ENCODE results near the gene MUC5B.
"Not testable (repeated sequence)": the region's sequence is repeated elsewhere in the genome, so short reads cannot be mapped to it uniquely, and the experiment has no call there.

MUC5B gene

DNA sequence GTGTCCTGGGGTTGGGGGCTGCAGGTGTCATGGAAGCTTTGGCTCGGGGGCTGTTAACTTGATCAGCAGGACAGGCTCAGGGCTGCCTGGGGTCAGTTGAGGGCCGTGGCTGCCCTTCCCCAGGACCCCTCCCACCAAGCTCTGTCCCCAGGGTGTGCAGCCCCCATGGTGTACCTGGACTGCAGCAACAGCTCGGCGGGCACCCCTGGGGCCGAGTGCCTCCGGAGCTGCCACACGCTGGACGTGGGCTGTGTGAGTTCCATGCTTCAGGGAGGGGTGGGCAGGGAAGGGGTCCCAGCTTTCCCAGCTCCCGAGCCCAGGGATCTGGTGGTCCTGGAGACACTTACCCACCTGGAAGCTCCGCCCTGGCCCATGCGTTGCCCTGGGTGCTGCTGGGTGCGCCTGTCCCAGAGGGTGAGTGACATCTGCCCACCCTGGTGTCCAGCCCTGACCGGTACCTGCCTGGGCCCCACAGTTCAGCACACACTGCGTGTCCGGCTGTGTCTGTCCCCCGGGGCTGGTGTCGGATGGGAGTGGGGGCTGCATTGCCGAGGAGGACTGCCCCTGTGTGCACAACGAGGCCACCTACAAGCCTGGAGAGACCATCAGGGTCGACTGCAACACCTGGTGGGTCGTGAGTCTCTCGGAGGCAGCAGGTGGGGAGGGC, 11.3 kb downstream of the MUC5B start:
- no peak for DNase-seq

DNA sequence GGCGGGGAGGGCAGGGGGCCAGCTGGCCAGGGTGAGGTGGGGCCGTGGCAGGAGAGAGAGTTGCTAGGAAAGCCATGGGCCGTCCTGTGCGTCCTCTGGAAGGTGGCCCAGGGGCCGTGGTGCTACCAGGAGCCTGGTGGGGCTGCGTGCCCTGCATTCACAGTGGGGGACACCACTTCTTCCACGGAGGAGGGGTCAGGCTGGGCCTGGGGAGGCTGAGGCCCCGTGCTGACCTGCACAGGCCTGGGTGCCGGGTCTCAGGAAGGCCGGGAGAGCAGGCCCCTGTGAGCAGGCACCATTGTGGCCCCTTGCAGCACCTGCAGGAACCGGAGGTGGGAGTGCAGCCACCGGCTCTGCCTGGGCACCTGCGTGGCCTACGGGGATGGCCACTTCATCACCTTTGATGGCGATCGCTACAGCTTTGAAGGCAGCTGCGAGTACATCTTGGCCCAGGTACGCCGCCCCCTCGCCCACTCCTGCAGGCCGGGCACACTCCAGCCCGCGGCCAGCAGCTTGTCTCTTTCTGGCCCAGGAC, 12.0 kb downstream of the MUC5B start:
- no peak for DNase-seq

DNA sequence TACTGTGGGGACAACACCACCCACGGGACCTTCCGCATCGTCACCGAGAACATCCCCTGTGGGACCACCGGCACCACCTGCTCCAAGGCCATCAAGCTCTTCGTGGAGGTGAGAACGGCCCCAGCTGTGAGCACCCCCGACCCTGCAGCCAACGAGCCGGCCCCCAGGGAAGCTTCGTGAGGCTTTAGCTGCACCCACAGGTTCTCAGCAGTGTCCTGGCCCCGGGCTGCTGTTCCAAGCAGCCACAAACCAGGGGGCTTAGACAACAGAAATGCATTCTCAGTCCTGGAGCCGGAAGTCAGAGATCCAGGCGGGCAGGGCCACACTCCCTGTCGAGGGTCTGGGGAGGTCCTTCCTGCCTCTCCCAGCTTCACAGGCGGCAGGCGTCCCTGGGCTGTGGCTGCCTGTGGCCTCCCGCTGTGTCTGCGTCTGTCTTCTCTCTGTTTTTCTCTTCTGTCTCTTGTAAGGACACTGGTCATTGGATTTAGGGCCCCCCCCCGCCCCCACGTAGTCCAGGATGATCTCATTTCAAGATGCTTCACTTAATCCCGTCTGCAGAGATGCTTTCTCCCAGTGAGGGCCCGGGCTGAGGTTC, 12.5 kb downstream of the MUC5B start:
- DNase-seq = no peak

DNA sequence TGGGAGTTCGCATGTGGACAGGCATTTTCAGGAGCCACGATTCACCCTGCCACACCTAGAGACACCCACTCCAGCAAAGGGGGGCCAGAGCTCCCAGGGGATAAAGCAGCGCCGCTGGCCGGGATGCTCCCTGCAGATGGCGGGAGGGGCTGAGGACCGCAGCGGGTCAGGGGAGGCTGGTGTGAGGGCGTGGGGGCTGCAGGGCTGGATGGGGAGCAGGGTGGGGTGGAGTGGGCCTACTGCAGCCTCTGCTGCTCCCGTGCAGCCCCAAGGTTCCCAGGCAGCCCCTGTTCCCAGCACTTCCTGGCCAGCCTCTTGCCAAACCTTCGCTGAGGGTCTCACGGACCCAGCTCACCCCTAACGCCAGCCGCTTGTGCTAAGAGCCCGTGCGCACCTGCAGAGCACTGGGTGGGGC, 13.0 kb downstream of the MUC5B start:
- no peak for DNase-seq

DNA sequence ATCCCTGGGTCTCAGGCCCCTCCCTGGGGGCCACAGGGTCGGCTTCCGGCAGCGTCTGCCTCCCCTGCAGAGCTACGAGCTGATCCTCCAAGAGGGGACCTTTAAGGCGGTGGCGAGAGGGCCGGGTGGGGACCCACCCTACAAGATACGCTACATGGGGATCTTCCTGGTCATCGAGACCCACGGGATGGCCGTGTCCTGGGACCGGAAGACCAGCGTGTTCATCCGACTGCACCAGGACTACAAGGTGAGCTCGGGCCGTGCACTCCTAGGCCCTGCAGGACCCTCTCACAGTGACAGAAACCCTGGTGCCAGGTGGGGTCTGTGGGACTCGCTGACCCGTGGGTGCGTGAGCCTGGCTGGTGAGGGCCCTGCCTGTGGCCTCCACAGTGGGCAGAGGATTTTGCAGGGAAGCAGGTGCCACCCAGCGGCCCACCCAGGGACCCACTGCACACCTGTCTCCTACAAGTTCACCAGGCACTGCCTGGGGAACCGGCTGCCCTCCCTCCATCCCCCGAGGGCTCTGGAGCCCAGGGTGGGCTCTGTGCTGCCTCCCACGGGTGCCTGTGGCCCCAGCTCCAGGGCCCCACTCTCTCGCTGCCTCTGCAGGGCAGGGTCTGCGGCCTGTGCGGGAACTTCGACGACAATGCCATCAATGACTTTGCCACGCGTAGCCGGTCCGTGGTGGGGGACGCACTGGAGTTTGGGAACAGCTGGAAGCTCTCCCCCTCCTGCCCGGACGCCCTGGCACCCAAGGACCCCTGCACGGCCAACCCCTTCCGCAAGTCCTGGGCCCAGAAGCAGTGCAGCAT, 13.7 kb downstream of the MUC5B start:
- DNase-seq = no peak

DNA sequence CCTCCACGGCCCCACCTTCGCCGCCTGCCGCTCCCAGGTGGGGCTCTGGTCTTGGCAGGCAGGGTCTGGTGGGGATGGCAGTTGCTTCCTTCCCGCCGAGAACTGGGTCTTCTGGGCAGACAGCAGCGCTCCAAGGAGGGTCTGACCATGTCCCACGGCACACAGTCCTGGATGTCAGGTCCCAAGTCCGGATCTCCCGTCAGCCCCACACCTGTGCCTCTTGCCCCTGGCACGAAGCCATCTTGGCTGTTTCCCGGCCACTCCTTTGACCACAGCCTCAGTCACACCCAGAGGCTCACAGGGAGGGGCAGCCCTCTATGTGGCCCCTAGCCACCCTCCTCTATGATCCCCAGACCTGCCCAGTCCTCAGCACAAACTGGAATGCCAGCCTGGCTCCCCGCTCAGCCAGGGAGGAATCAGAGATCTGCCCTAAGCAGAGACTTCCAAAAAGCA, 14.3 kb downstream of the MUC5B start:
- DNase-seq = no peak

DNA sequence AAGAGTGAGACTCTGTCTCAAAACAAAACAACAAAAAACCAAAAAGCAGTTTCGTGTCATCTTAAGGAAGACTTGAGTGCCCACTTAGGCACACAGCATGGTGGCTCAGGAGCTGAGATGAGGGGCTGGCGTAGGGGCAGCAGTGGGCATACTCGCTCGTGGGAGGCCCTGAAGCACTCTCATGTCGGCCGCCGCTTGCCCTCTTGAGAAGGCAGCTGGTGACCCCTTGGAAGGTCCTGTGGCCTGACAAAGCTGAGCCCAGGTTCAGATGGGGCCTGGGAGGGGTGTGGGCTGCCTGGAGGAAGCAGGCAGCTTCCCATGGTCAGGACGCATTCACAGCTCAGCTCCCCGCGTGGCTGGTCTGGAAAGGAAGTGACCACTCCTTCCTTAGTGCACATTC, 15.0 kb downstream of the MUC5B start:
- no peak for DNase-seq

DNA sequence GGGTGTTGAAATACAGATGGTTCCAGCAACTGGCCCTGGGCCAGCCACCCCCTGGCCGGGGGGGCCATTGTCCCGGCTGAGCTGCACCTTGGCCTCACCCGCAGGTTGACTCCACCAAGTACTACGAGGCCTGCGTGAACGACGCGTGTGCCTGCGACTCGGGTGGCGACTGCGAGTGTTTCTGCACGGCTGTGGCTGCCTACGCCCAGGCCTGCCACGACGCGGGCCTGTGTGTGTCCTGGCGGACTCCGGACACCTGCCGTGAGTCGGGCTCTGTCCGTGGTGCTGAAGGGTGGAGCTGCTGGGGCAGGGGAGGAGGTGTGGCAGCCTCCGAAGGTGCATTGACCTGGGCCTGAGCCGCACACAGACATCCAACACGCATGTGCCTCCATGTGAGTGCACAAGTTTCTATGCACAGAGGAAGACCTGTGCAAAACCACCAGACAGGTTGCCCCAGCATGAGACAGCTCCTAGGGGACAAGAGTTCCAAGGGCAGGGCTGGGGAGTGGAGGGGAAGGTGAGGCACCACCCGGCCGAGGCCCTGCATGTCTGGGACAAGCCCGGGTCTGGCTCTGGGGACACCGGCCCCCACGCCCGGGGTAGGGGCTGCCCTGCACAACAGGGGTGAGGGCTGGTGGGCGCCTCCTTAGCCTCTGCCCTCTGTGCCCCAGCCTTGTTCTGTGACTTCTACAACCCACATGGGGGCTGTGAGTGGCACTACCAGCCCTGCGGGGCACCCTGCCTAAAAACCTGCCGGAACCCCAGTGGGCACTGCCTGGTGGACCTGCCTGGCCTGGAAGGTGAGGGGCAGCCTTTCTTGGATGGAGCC, 16.1 kb downstream of the MUC5B start:
- no peak for DNase-seq

DNA sequence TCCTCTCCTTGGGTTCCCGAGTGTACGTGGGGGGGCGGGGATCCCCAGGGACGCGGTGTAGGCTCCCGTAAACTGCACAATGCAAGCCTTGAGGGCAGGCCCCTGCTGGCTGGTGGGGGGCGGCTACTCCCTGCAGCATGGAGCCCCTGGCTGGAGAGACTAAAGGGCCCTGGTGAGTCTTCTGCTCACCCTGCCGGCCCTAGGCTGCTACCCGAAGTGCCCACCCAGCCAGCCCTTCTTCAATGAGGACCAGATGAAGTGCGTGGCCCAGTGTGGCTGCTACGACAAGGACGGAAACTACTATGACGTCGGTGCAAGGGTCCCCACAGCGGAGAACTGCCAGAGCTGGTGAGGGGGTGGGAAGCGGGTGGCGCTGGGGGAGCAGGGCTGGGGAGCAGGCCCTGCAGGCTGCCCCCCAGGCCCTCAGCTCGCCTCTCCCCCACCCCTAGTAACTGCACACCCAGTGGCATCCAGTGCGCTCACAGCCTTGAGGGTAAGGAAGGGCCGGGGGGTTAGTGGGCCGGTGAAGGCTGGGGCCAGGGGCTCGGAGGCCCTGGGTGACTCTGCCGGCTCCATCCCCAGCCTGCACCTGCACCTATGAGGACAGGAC, 16.8 kb downstream of the MUC5B start:
- no peak for DNase-seq

DNA sequence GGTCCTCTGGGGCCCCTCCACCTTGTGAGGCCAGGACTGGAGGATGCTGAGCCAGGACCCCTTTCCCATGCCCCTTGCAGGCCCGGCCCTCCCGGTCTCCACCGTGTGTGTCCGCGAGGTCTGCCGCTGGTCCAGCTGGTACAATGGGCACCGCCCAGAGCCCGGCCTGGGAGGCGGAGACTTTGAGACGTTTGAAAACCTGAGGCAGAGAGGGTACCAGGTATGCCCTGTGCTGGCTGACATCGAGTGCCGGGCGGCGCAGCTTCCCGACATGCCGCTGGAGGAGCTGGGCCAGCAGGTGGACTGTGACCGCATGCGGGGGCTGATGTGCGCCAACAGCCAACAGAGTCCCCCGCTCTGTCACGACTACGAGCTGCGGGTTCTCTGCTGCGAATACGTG, 17.9 kb downstream of the MUC5B start:
- no peak for DNase-seq

DNA sequence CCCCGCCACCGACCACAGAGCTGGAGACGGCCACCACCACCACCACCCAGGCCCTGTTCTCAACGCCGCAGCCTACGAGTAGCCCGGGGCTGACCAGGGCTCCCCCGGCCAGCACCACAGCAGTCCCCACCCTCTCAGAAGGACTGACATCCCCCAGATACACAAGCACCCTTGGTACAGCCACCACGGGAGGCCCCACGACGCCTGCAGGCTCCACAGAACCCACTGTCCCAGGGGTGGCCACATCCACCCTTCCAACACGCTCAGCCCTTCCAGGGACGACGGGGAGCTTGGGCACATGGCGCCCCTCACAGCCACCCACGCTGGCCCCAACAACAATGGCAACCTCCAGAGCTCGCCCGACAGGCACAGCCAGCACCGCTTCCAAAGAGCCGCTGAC, 18.8 kb downstream of the MUC5B start:
- no peak for DNase-seq

DNA sequence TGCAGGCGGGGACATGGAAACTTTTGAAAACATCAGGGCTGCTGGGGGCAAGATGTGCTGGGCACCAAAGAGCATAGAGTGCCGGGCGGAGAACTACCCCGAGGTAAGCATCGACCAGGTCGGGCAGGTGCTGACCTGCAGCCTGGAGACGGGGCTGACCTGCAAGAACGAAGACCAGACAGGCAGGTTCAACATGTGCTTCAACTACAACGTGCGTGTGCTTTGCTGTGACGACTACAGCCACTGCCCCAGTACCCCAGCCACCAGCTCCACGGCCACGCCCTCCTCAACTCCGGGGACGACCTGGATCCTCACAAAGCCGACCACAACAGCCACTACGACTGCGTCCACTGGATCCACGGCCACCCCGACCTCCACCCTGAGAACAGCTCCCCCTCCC, 19.4 kb downstream of the MUC5B start:
- no peak for DNase-seq

DNA sequence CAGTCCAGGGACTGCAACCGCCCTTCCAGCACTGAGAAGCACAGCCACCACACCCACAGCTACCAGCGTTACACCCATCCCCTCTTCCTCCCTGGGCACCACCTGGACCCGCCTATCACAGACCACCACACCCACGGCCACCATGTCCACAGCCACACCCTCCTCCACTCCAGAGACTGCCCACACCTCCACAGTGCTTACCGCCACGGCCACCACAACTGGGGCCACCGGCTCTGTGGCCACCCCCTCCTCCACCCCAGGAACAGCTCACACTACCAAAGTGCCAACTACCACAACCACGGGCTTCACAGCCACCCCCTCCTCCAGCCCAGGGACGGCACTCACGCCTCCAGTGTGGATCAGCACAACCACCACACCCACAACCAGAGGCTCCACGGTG, 19.9 kb downstream of the MUC5B start:
- not testable (repeated sequence) for DNase-seq

DNA sequence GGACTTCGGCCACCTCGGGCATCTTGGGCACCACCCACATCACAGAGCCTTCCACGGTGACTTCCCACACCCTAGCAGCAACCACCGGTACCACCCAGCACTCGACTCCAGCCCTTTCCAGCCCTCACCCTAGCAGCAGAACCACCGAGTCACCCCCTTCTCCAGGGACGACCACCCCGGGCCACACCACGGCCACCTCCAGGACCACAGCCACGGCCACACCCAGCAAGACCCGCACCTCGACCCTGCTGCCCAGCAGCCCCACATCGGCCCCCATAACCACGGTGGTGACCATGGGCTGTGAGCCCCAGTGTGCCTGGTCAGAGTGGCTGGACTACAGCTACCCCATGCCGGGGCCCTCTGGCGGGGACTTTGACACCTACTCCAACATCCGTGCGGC, 20.7 kb downstream of the MUC5B start:
- not testable (repeated sequence) for DNase-seq

DNA sequence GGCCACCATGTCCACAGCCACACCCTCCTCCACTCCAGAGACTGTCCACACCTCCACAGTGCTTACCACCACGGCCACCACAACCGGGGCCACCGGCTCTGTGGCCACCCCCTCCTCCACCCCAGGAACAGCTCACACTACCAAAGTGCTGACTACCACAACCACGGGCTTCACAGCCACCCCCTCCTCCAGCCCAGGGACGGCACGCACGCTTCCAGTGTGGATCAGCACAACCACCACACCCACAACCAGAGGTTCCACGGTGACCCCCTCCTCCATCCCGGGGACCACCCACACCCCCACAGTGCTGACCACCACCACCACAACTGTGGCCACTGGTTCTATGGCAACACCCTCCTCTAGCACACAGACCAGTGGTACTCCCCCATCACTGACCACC, 21.7 kb downstream of the MUC5B start:
- not testable (repeated sequence) for DNase-seq

DNA sequence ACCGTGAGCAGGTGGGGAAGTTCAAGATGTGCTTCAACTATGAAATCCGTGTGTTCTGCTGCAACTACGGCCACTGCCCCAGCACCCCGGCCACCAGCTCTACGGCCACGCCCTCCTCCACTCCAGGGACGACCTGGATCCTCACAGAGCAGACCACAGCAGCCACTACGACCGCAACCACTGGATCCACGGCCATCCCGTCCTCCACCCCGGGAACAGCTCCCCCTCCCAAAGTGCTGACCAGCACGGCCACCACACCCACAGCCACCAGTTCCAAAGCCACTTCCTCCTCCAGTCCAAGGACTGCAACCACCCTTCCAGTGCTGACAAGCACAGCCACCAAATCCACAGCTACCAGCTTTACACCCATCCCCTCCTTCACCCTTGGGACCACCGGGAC, 22.9 kb downstream of the MUC5B start:
- not testable (repeated sequence) for DNase-seq

DNA sequence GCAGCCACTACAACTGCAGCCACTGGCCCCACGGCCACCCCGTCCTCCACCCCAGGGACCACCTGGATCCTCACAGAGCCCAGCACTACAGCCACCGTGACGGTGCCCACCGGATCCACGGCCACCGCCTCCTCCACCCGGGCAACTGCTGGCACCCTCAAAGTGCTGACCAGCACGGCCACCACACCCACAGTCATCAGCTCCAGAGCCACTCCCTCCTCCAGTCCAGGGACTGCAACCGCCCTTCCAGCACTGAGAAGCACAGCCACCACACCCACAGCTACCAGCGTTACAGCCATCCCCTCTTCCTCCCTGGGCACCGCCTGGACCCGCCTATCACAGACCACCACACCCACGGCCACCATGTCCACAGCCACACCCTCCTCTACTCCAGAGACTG, 23.4 kb downstream of the MUC5B start:
- DNase-seq = not testable (repeated sequence)

DNA sequence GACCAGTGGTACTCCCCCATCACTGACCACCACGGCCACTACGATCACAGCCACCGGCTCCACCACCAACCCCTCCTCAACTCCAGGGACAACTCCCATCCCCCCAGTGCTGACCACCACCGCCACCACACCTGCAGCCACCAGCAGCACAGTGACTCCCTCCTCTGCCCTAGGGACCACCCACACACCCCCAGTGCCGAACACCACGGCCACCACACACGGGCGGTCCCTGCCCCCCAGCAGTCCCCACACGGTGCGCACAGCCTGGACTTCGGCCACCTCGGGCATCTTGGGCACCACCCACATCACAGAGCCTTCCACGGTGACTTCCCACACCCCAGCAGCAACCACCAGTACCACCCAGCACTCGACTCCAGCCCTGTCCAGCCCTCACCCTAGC, 24.2 kb downstream of the MUC5B start:
- DNase-seq = not testable (repeated sequence)

DNA sequence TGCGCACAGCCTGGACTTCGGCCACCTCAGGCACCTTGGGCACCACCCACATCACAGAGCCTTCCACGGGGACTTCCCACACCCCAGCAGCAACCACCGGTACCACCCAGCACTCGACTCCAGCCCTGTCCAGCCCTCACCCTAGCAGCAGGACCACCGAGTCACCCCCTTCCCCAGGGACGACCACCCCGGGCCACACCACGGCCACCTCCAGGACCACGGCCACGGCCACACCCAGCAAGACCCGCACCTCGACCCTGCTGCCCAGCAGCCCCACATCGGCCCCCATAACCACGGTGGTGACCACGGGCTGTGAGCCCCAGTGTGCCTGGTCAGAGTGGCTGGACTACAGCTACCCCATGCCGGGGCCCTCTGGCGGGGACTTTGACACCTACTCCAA, 26.1 kb downstream of the MUC5B start:
- DNase-seq = not testable (repeated sequence)

DNA sequence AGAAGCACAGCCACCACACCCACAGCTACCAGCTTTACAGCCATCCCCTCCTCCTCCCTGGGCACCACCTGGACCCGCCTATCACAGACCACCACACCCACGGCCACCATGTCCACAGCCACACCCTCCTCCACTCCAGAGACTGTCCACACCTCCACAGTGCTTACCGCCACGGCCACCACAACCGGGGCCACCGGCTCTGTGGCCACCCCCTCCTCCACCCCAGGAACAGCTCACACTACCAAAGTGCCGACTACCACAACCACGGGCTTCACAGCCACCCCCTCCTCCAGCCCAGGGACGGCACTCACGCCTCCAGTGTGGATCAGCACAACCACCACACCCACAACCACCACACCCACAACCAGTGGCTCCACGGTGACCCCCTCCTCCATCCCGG, 27.5 kb downstream of the MUC5B start:
- not testable (repeated sequence) for DNase-seq

DNA sequence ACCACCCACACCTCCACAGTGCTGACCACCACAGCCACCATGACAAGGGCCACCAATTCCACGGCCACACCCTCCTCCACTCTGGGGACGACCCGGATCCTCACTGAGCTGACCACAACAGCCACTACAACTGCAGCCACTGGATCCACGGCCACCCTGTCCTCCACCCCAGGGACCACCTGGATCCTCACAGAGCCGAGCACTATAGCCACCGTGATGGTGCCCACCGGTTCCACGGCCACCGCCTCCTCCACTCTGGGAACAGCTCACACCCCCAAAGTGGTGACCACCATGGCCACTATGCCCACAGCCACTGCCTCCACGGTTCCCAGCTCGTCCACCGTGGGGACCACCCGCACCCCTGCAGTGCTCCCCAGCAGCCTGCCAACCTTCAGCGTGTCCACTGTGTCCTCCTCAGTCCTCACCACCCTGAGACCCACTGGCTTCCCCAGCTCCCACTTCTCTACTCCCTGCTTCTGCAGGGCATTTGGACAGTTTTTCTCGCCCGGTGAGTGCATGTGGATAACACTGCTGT, 28.4 kb downstream of the MUC5B start:
- DNase-seq = no peak
